Measurements from ENCODE around the gene CEP72. TPM values are rescaled to one million over a fixed set of nuclear protein-coding genes. Genes with fewer than 3 reads are reported as not detected.

The CEP72 gene
- total and polyA plus RNA-seq, 2 of the 13 experiments (the other 11 are each of a cell fraction or from before 2014, with no cell fraction given): 3.4 to 9.4 TPM

DNA sequence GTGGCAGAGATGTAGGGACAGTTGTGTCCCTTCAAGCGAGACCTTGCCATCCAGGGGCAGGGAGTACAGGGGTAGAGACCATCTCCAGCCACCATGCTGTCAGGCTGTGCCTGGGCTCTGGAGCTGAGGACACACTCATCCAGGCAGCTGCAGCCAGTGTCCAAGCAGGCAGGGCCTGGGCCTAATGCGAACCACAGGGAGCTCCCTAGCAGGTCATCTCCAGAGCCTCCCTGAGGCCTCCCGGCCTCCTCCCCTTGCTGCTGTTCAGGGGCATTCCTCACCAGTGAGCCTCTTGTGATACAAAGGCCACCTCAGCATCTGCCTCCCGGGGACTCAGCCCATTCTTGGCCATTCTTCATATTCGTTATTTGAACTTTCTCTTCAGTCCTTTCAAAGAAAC, 46.0 kb downstream of the CEP72 start (continued):
- no peak for TF ChIP-seq ZNF773 (CRISPR knock-in tag; IDR thresholded peaks at IDR 0.05; ENCODE audit: borderline replicate concordance)
- no peak for TF ChIP-seq BHLHE40 (IDR thresholded peaks at IDR 0.05; ENCODE audit: low read length)
- no peak for TF ChIP-seq GTF2F1 (IDR thresholded peaks at IDR 0.05; ENCODE audit: low read length)
- TF ChIP-seq, protein P1, sequence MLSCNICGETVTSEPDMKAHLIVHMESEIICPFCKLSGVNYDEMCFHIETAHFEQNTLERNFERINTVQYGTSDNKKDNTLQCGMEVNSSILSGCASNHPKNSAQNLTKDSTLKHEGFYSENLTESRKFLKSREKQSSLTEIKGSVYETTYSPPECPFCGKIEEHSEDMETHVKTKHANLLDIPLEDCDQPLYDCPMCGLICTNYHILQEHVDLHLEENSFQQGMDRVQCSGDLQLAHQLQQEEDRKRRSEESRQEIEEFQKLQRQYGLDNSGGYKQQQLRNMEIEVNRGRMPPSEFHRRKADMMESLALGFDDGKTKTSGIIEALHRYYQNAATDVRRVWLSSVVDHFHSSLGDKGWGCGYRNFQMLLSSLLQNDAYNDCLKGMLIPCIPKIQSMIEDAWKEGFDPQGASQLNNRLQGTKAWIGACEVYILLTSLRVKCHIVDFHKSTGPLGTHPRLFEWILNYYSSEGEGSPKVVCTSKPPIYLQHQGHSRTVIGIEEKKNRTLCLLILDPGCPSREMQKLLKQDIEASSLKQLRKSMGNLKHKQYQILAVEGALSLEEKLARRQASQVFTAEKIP (CRISPR knock-in tag; IDR thresholded peaks at IDR 0.05; ENCODE audit: borderline replicate concordance): no peak
- TF ChIP-seq ELF3 (CRISPR knock-in tag; IDR thresholded peaks at IDR 0.05): no peak
- TF ChIP-seq, protein P2, sequence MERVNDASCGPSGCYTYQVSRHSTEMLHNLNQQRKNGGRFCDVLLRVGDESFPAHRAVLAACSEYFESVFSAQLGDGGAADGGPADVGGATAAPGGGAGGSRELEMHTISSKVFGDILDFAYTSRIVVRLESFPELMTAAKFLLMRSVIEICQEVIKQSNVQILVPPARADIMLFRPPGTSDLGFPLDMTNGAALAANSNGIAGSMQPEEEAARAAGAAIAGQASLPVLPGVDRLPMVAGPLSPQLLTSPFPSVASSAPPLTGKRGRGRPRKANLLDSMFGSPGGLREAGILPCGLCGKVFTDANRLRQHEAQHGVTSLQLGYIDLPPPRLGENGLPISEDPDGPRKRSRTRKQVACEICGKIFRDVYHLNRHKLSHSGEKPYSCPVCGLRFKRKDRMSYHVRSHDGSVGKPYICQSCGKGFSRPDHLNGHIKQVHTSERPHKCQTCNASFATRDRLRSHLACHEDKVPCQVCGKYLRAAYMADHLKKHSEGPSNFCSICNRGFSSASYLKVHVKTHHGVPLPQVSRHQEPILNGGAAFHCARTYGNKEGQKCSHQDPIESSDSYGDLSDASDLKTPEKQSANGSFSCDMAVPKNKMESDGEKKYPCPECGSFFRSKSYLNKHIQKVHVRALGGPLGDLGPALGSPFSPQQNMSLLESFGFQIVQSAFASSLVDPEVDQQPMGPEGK (CRISPR knock-in tag; IDR thresholded peaks at IDR 0.05): no peak
- no peak for TF ChIP-seq ZNF337 (CRISPR knock-in tag; IDR thresholded peaks at IDR 0.05; ENCODE audit: borderline replicate concordance, low read depth)

DNA sequence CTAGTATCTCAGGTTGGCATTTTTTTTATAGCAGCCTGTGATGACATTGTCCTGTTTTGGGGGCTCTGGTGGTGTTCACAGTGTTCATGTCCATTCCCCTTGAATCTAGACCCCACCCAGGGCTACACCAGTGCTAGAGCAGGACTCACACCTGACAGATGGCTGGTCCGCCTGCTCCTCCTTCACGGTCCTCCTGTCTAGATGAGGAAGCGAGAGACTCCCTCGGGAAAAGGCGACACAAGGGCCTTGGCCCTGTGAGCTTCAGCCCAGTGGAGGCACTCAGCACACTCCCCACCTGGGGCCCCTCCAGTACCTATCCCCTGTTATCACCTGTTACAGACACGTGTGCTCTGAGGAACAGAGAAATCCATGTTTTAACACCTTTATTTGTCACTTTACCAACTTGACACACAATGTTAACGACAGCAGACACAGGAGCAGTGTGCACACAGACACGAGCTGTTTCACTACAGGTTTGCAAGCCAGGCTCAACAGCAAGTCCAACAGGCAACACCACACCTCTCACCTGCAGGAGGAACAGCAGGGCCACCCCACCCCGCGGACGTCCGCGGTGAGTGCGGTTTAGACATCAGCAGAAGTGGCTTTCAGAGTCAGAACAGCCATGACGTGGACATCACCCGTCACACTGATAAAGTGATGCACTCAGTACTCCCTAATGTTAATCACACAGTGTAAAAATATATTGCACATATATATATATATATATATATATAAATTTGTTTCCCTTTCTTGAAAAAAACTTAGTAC, 47.5 kb downstream of the CEP72 start:
- H3K36me3 ChIP-seq (replicated peaks in 1 of 2; ENCODE audit: control insufficient read depth in 1 of 2, insufficient read depth in 2 of 2, low read length in 2 of 2): peaks cover 7 to 50% of the 10 kb centered on the region in 2 experiments
- DNase-seq (ENCODE audit: low spot score): no peak
- no peak overlapping the region for H3K27ac ChIP-seq (ENCODE audit: extremely low read length, insufficient read depth, low read length)
- H3K9me3 ChIP-seq (ENCODE audit: low read length): no peaks in the 10 kb centered on the region
- H3K4me1 ChIP-seq (ENCODE audit: insufficient read depth, low read length): no peaks in the 10 kb centered on the region
- no peaks in the 10 kb centered on the region for H3K79me2 ChIP-seq (ENCODE audit: insufficient read depth, low read length)
- no peaks in the 10 kb centered on the region for H4K20me1 ChIP-seq (ENCODE audit: insufficient read depth, low read length)
- no peak for FAIRE-seq
- in situ Hi-C loops (cut with HindIII; ENCODE audit: extremely low pct_ligation_motif_present, low pct_unique_long_range_greater_than_20kb) (no loop called here), intact Hi-C loops (cut with micrococcal nuclease; ENCODE audit: unreplicated experiment) (no loop called here)
- no peak overlapping the region for H3K4me2 ChIP-seq (ENCODE audit: low read depth, low read length)
- POLR2A ChIA-PET: no interaction called here
- no TSS peak for BruUV-seq (replicated peaks)
- H3K27me3 ChIP-seq (ENCODE audit: control insufficient read depth in 1 of 2, insufficient read depth in 2 of 2, low read length in 2 of 2): no peaks in the 10 kb centered on the region
- no peak for ATAC-seq
- WGBS (ENCODE audit: low lambda C conversion rate): 97% methylated on average over 16 of the region's 16 CpGs
- no peak overlapping the region for H3K9ac ChIP-seq (ENCODE audit: insufficient read depth, low read depth, low read length)
- no peak overlapping the region for H2AFZ ChIP-seq (ENCODE audit: low read length)
- H3K4me3 ChIP-seq (replicated peaks in 1 of 3; ENCODE audit: insufficient read depth in 1 of 3, low read depth in 2 of 3, low read length in 3 of 3): no peak overlapping the region
- CTCF ChIA-PET (ENCODE audit: low intra/inter-chr PET ratio, low total read pairs): no interaction called here
- no peak for TF ChIP-seq MXI1 (IDR thresholded peaks at IDR 0.05; ENCODE audit: borderline replicate concordance, low read depth, low read length)
- no peak for TF ChIP-seq GPN1 (CRISPR knock-in tag; IDR thresholded peaks at IDR 0.05; ENCODE audit: borderline replicate concordance)
- TF ChIP-seq KMT2A (CRISPR knock-in tag; IDR thresholded peaks at IDR 0.05): no peak
- no peak for TF ChIP-seq SMAD1 (CRISPR knock-in tag; IDR thresholded peaks at IDR 0.05; ENCODE audit: borderline replicate concordance, low read depth)
- TF ChIP-seq TBL1XR1 (IDR thresholded peaks at IDR 0.05; ENCODE audit: borderline replicate concordance, low read length, partially characterized antibody): no peak
- no peak for TF ChIP-seq NFE2L2 (IDR thresholded peaks at IDR 0.05; ENCODE audit: low read length)
- TF ChIP-seq MAFF (IDR thresholded peaks at IDR 0.05; ENCODE audit: low read depth, low read length): no peak
- no peak for TF ChIP-seq ARHGAP35 (CRISPR knock-in tag; IDR thresholded peaks at IDR 0.05; ENCODE audit: borderline replicate concordance)
- no peak for TF ChIP-seq ZNF333 (CRISPR knock-in tag; IDR thresholded peaks at IDR 0.05; ENCODE audit: borderline replicate concordance)
- TF ChIP-seq, protein P3, sequence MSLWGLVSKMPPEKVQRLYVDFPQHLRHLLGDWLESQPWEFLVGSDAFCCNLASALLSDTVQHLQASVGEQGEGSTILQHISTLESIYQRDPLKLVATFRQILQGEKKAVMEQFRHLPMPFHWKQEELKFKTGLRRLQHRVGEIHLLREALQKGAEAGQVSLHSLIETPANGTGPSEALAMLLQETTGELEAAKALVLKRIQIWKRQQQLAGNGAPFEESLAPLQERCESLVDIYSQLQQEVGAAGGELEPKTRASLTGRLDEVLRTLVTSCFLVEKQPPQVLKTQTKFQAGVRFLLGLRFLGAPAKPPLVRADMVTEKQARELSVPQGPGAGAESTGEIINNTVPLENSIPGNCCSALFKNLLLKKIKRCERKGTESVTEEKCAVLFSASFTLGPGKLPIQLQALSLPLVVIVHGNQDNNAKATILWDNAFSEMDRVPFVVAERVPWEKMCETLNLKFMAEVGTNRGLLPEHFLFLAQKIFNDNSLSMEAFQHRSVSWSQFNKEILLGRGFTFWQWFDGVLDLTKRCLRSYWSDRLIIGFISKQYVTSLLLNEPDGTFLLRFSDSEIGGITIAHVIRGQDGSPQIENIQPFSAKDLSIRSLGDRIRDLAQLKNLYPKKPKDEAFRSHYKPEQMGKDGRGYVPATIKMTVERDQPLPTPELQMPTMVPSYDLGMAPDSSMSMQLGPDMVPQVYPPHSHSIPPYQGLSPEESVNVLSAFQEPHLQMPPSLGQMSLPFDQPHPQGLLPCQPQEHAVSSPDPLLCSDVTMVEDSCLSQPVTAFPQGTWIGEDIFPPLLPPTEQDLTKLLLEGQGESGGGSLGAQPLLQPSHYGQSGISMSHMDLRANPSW (CRISPR knock-in tag; IDR thresholded peaks at IDR 0.05; ENCODE audit: borderline replicate concordance): no peak
- TF ChIP-seq RFXANK (CRISPR knock-in tag; IDR thresholded peaks at IDR 0.05): no peak

All from HepG2 (cell line).